MV-4-11 (cell line): ENCODE measurements around the gene CLASP1.

Source experiments
- DNase-seq: peaks from one replicate; lab custom pipeline; 2025; lab: John Stamatoyannopoulos, UW

CLASP1 gene

DNA sequence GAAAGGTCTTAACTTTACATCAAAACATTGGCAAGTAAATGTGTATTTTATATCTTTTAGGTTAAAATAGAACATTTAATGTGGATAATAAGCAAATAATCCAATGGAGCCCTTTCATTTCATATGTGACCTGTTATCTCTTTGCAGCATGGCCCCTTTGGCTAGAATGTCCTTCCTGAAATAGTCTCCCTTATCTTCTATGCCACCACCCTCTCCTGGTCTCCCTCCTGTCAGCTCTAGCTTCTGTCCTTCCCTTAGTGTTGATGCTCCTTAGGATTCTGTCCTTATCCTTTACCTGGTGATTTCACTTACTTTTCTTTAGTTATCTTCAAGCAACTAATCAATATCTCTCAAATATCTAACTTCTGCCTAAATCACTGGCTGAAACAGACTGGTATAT is 277.2 kb downstream of the CLASP1 start:
- DNase-seq, result no peak

DNA sequence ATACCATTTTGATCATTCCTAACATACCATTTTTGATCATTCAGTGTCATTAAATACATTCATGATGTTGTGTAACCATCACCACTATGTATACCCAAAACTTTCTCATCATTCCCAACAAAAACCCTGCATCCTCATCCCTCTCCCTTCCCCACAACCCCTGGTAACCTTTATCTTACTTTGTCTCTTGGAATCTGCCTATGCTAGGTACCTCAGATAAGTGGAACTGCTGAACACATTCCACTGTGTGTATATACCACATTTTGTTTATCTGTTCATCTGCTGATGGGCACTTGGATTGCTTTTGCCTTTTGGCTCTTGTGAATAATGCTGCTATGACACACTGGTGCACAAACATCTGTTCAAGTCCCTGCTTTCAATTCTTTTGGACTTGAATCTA is 280.4 kb downstream of the CLASP1 start:
- no peak for DNase-seq

DNA sequence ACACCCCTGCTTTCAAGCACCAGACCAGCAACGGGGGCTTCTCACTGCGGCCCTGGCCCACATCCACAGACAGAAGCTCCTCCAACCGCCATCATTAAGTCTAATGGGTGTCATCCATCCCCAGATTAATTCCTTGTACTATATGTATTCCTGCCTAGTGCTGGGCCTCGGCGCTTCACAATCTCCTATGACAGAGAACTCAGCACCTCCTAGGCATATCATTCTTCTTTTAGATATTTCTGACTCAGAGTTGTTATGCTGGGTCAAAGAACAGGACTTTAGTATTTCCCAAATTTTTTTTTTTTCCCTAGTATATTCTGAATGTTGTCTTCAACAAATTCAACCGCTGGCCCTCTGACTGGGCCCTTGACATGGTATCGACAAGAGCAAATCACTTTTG is 281.1 kb downstream of the CLASP1 start:
- DNase-seq, result no peak

DNA sequence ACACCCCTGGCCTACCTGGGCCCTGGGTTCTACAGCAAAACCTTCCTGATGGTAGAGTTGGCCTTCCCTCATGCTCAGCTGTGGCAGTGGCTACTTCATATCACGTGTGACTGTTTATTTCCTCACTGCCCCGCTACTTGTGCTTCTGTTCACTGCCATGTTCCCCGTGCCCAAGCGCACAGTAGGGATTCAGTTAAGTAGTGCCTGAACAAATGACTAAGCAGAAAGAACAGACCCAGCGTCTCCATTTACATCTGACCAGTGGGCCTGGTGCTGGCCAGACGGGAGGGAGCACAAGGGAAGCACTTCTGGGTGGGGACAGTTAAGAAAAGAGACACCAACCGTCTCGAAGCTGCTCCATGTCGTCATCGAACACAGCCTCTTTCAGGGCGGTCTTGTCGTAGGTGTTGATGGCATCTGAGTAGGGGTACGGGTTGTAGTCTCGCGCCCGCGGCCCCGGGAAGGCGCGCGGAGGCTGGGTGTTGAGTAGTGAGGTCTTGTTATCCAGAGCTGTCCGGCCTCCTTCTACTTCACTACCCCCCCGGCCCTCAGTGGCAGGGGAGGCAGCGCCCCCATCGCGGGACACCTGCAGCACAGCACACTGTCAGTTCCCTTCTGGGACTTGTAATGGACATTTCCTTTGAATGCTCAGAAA is 281.9 kb downstream of the CLASP1 start:
- DNase-seq, result no peak

DNA sequence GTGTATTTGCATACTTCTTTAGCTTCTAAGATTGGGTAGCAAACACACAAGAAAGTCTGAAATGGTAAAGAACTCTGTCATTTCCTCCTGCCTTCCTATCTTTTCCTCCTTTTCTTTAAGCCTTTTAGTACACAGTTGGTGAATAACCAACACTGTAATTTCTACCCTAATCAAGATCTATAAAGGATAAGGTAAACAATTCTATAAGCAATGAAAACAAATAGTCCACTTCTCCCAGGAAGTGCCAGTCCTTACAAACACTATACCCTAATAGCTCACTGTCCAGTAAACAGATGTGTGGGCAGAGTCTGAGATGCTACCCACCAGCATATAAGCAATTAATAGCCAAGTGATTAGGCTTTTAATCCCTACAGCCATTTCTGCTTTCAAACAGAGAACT is 283.2 kb downstream of the CLASP1 start:
- no peak for DNase-seq

DNA sequence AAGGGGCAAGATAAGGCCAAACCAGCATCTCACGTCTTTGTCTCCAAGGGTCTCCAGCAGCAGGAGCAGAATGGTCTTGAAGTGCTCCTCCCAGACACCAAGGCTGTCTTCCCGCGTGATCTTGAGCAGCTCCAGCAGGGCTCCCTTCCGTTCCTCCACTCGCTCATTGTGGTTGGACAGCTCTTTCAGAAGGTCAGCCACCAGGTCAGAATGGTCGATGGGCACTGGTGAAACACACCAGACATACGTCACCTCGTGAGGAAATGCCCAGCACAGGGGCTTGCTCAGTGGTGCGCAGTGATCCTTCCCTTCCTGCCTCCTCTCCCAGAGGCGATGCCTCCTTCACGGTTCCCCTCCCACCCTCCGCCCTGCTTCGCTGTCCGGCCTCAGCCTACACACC is 284.2 kb downstream of the CLASP1 start:
- DNase-seq, result no peak

DNA sequence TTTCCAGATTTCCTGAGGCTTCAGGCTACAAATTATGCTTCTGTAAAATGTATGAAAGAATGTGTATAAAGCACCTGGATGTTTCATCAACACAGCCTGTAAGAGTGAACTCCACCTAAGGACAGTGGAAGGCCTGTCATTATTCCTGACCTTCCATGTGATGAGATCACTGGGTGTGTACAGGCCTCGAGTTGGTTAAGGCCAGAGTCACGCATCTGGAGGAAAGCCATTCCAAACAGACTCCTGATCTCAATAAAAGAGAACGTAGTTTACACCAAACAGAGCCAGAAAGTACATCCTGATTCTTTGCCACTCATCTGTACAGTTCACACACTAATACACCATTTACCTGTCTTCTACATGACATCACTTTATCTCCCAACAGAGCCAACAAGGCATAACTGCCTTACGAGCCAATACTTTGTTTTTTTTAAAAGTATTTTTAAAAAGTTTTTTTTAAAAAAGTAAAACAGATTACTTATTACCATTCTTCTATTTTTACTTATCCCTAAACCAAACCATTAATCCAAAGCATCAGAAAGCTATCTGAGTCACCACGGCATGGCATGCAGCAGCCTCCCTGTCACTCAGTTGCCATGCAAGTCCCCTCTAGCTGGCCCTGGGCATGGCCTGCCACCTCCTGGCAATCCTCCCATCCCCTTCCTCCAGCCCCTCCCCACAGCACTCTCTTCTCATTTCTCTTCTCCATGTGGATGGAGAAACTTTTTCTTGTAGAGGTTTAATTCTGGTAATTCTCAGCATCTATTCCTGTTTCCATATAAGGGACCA is 285.4 kb downstream of the CLASP1 start:
- no peak for DNase-seq

DNA sequence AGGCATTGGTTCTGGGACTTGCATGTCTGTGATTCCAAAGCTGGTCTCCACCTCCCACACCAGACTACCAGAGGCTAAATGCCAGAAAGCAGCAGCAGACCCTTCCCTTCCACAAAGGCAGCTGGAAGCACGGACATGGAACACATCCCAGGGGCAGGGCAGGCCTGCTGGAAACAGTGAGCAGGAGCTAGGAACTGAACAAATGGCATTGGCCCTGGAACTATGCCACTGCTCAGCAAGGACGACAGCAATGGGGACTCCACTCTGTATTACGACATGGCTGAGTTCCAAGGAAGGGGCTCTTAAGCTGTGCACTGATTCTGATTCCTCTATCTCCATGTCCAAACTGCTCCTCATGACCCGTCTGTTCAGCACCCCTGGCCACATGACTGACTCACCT is 286.5 kb downstream of the CLASP1 start:
- no peak for DNase-seq

DNA sequence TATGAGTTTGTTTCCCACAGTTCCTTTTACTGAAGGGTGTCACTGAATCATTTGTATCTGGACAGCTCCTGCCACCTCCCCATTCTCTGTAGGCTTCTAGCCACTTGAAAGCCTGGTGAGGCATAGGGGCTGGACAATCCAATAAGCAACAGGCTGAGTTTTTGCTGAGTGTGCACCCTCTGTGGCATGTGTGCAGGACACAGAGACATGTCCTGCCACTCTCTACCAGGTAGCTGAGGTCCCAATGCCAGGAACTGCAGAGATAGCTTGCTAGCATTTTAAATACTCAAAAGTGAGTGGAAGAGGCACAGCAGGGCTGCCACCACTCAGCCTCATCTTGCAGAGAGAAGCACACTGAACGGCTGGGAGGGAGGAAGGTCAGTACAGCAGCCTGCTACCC is 287.0 kb downstream of the CLASP1 start:
- DNase-seq, result no peak

DNA sequence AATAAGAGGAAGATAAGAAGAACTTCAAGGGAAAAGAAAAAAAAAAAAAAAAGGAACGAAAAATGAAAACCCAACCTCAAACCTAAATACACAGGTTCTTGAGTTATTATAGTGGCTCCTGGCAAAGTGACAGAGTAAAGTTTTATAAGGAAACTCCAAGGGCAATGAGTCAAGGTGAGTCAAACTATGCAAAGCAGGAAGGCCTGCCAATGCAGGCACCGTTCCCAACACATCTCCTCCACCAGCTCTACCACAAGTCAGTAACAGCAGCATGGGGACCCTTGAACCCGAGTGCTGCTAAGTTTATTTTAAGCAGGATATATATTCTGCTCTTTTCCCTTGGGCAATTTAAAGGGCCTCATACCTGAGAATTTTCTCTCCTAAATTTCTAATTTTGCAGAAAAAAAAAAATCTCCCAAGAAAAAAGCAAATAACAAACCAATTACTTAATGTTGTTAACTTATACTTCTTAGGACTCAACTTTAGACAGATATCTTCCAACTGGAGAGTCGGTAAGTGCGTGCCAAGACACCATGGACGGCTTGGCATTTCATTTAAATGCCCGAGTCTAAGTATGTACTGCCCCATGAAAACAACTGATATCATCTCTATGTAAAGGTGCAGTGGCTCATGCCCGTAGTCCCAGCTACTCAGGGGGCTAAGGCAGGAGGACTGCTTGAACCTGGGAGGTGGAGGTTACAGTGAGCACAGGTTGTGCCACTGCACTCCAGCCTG is 288.5 kb downstream of the CLASP1 start:
- DNase-seq, result no peak

DNA sequence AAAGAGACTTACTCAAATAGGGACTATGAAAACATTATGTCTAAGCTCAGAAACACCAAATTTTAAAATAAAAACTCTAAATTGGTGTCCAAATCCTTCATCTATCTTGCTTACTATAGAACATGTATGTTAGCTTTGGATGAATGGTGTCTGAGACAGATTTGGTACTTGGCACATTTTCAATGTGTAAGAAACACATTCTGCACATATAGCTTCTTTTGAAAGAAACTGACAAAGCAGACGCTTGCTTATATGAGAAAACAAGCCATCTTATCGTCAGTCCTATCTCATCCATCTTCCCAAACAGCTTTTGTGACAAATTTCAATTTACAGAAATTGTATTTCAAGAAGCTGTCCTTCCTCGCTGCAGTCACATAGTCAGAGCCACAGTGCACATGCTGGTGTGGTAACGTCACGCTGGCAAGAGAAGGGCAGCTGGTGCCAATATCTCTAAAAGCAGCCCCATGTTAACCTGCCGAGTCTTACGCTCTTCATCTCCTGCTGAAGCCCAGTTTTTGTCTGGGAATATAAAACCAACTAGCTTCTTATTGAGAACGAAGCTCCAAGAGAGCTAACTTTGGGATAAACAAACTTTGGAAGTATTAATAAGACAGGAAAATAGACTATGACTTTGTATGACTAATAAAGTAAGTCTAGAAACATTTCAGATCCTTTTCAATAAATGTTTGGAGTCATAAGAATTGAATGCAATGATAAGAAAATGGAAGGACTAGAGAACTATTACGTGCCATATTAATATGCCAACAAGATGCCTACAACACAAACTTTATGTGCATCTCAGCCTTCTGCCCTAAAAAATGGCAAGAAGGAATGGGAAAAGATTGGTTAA is 289.3 kb downstream of the CLASP1 start:
- no peak for DNase-seq

DNA sequence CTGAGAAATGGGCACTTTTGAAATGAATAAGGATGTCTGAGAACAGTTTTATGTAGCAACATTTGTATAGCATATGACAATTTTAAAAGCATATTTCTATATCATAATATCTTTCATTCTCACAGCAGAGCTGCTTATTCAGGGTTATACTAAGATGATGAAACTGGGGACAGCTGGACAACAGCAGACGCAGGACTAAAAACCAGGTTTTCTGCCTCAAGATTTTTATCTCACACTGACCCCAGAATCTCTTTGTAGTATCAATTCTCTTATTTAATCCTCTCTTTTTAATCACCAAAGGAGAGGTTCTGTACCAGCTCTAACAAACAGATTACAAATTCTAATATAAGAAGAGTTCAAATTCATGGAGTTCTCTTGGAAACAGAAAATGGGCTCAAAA is 290.1 kb downstream of the CLASP1 start:
- DNase-seq, result no peak

DNA sequence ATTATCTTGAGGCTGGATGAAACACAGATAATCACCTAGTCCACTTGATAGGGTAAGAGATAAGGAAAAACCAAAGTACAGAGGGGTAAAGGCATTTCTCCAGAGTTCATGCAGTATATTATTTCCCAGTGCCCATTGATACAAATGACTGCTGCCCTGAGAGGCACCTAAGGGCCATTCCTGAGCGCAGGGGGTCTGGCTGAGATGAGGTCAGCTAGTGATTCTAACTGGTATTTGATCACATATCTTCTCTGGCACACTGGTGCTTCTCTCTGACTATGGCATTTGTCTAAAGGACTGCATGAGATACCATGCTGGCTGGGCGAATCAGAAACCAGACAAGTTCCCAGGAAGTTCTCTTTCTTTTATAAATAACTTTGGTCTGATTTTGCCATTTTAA is 291.0 kb downstream of the CLASP1 start:
- DNase-seq, result no peak

DNA sequence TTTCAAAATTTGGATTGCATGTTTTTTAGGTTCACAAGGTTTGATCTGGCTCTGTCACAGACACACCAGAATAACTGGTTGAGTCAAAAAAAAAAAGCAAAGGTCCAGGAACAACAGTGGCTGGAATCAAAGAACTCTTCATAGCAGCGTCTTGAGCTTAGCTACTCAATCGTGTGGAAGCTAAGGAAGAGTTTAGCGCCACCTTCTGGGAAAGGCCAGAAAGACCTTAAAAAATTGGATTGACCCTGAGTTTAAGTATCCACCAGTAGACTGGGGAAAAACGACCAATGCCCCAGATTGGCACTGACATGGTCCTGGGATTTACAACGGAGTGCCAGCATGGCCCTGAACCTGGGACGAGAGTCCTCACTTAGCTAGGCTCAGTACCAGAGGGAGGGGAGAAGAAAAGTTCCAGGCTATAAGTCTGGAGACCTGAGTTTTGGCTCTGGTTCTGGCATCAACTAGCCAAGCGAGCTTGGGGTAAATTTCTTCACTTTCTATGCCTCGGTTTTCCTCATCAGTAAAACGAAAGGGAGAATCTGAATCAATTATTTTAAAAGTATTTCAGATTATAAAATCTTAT is 293.1 kb downstream of the CLASP1 start:
- DNase-seq, result peak; percentile 38

DNA sequence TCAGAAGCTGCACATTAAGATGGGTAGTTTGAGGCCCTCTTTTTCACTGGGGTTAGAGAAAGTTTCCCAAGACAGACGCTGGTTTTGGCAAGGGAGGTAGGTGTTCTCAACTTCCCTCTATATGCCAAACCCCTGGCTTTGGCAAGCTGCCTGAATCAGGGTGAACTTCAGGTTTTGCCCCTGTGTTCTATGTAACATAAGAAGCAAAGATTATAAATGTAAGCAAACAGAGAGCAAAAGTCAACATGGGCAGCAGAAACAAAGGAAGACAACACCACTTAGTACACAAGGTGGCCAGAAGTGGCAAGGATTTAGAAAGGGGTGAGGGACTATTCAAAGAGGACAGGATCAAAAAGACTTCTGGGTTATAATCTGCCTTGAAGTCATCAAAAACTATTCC is 293.8 kb downstream of the CLASP1 start:
- DNase-seq, result no peak

DNA sequence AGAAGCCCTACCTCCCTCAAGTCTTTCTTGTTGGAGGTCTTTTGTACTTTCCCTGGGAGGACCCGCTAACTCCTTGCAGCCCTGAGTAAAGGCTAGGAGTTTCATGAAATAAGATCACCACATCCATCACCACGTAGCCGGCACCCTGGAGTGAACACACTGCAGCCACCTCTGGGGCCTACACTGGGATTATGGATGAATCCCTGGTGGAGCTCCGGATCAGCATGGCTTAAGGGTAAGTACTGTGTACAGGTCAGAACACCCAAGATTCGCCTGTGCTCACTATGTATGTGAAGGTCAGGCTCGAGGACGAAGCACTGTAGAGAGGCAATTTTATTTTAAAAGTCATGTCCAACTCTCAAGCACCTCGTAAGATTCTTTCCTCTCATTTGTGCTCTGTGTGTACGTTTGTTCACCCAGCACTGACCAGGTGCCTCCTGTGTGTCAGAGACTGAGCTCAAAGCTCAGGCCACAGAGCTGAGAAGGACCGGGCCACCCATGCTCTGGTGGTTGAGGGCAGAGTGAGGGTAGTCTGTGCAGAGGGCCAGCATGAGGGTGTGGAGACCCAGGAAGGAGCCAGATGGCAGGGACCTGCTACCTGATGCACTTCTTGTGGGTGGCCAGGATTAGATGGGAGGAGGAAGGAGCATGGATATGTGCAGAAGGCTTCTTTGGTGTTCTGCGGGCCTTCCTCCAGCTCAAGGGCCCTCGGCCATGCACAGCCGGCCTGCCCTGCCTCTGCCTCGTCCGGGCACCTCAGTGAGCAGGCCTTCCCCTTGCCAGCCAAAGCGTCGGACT is 297.5 kb downstream of the CLASP1 start:
- DNase-seq, result no peak

DNA sequence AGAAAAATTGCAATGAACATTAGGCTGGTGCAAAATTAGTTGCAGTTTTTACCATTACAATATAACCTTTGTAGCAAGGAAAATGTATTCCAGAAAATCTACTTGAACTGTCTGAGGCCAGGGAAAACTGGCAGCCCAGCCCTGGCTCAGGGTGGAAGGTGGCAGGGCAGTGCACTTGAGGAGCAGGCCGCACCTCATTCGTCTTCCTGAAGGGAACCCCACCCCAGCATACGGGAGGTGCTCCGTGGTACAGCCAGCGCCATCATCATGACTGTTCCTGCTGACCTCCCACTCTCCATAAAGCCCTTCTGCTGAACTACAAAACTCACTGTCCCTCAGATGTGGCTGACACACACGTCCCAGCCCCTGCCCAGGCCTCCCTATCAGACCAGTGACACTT is 298.4 kb downstream of the CLASP1 start:
- no peak for DNase-seq

DNA sequence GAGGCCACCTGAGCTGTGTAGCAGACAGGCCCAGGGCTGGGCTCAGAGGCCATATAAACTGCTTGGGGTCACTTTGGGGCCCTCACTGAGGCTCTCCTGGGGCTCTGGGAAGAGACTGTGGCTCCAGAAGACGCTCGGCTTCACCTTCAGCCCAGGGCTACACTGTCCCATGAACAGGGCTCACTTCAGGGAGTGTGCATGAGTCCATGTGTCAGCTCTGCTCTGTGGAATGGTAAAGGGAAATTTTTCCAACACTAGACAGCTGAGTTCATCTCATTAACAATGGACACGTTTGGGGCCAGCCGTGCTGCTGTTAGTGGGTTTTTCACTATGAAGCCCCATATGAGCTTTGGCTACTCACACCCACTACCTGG is 298.9 kb downstream of the CLASP1 start:
- no peak for DNase-seq

DNA sequence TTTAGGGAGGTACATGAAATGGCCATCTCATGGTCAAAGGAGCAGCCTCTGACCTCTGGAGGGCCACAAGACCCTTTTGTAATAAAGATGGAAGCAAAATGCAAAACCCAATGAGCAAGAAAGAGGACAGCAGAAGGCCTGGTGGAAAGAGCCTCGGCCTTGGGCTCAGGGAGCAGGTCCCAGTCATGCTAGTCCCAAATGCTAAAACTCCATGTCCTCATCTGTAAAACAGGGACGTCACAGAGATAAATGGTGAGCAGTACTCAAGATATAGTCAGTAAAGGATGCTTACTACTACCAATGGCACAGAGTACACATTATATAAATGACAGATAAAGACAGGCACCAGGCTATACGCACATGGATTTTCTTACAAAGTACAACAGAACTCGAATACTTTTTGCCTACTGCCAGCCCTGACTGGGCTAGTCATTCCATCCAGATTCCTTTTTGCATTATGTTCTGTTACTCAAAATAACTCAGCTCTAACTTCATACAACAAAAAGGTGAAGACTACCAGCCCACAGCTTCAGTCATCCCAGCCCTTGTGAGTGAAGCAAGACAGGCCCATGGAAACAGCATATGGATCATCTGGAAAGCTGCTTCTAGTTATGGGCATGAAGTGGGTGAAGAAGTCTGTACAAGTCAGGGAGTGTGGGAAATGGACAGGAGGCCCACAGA is 299.4 kb downstream of the CLASP1 start:
- no peak for DNase-seq

DNA sequence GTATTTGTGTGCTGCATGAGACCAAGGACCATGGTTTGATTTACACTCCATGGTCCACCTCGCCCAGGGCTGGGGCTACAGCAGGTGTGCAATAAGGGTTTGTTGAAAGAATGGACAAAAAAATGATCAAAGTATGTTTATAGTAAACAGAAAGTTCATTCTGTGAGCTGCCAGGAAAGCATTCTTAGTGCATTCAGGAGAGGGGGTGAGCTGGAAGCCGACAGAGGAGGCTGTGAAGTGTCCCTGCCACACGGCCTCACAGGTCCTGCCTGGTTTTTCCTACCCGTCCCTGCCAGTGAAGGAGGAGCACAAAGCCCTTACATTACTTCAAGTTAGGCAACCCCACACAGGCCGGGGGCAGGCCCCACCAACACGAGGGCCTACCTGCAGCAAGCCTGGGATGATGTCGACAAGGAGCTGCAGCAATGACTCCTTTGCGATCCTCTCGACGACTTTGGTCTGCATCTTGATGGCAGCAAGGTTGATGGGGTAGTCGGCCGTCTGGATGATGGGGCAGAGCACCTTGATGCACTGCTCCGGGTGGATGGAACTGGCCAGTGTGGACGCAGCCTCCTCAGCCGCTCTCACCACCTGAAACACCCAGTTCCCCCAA is 301.0 kb downstream of the CLASP1 start:
- no peak for DNase-seq
